ENCODE results near the gene CTDSPL. TPM values are rescaled to one million over a fixed set of nuclear protein-coding genes. Genes with fewer than 3 reads are reported as not detected.
A peak's percentile ranks its signal among the peaks of the same experiment; 100 is the strongest.

The CTDSPL gene
- total and polyA plus RNA-seq, 2 of the 13 experiments (the other 11 are each of a cell fraction or from before 2014, with no cell fraction given): 26.1 to 142 TPM

DNA sequence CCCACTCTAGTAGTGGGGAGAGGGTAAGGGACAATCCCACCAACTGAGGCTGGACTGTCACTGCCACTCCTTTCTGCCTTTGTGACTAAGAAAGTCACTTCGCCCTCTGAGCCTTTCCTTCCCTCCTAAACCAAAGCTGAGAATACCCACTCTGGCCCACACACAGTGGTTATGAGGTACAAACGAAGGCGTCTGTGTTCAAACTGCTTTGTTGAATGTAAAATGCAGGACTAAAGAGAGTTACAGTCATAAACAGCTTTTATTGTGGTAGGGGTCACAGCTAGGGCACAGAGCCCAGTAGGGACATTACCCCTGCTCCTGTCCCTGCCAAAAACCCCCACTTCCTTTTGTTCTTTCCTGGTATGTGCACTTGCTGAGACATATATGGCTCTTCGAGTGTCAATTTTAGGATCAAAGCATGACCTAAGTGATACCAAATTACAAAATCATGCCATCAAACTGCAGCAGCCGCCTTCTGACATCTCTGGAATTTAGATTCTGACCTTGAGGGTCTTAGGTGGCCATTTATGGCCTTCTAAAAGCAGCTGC lies 45.1 kb downstream of the CTDSPL start (continued):
- TF ChIP-seq, protein P1, sequence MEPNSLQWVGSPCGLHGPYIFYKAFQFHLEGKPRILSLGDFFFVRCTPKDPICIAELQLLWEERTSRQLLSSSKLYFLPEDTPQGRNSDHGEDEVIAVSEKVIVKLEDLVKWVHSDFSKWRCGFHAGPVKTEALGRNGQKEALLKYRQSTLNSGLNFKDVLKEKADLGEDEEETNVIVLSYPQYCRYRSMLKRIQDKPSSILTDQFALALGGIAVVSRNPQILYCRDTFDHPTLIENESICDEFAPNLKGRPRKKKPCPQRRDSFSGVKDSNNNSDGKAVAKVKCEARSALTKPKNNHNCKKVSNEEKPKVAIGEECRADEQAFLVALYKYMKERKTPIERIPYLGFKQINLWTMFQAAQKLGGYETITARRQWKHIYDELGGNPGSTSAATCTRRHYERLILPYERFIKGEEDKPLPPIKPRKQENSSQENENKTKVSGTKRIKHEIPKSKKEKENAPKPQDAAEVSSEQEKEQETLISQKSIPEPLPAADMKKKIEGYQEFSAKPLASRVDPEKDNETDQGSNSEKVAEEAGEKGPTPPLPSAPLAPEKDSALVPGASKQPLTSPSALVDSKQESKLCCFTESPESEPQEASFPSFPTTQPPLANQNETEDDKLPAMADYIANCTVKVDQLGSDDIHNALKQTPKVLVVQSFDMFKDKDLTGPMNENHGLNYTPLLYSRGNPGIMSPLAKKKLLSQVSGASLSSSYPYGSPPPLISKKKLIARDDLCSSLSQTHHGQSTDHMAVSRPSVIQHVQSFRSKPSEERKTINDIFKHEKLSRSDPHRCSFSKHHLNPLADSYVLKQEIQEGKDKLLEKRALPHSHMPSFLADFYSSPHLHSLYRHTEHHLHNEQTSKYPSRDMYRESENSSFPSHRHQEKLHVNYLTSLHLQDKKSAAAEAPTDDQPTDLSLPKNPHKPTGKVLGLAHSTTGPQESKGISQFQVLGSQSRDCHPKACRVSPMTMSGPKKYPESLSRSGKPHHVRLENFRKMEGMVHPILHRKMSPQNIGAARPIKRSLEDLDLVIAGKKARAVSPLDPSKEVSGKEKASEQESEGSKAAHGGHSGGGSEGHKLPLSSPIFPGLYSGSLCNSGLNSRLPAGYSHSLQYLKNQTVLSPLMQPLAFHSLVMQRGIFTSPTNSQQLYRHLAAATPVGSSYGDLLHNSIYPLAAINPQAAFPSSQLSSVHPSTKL (CRISPR knock-in tag; IDR thresholded peaks at IDR 0.05): no peak
- no peak for TF ChIP-seq SOX13 (IDR thresholded peaks at IDR 0.05)
- peak in 1 of 2 experiments; percentile 68; a peak in 2 of 4 replicates for TF ChIP-seq SOX13 (CRISPR knock-in tag; conservative IDR thresholded peaks at IDR 0.05 in 1 of 2, IDR thresholded peaks at IDR 0.05 in 1 of 2)
- 0 out of 2 replicates have a peak, but pooled peaks have one; percentile 35 for TF ChIP-seq ISL2 (CRISPR knock-in tag; IDR thresholded peaks at IDR 0.05)
- TF ChIP-seq RELA (CRISPR knock-in tag; IDR thresholded peaks at IDR 0.05): no peak
- peak; percentile 65; the same call in 1 of the 2 replicates for TF ChIP-seq SOX5 (CRISPR knock-in tag; IDR thresholded peaks at IDR 0.05; ENCODE audit: borderline replicate concordance)
- TF ChIP-seq ZNF24 (IDR thresholded peaks at IDR 0.05): no peak
- TF ChIP-seq TCF7 (IDR thresholded peaks at IDR 0.05; ENCODE audit: low read depth): peak; percentile 80
- TF ChIP-seq, protein P2, sequence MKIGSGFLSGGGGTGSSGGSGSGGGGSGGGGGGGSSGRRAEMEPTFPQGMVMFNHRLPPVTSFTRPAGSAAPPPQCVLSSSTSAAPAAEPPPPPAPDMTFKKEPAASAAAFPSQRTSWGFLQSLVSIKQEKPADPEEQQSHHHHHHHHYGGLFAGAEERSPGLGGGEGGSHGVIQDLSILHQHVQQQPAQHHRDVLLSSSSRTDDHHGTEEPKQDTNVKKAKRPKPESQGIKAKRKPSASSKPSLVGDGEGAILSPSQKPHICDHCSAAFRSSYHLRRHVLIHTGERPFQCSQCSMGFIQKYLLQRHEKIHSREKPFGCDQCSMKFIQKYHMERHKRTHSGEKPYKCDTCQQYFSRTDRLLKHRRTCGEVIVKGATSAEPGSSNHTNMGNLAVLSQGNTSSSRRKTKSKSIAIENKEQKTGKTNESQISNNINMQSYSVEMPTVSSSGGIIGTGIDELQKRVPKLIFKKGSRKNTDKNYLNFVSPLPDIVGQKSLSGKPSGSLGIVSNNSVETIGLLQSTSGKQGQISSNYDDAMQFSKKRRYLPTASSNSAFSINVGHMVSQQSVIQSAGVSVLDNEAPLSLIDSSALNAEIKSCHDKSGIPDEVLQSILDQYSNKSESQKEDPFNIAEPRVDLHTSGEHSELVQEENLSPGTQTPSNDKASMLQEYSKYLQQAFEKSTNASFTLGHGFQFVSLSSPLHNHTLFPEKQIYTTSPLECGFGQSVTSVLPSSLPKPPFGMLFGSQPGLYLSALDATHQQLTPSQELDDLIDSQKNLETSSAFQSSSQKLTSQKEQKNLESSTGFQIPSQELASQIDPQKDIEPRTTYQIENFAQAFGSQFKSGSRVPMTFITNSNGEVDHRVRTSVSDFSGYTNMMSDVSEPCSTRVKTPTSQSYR (CRISPR knock-in tag; IDR thresholded peaks at IDR 0.05; ENCODE audit: borderline replicate concordance): 0 out of 2 replicates have a peak, but pooled peaks have one; percentile 11
- TF ChIP-seq NR2F6 (IDR thresholded peaks at IDR 0.05): no peak
- TF ChIP-seq NR2F6 (CRISPR knock-in tag; IDR thresholded peaks at IDR 0.05): 0 out of 2 replicates have a peak, but pooled peaks have one; percentile 18
- TF ChIP-seq TEAD3 (CRISPR knock-in tag; optimal IDR thresholded peaks at IDR 0.05; ENCODE audit: borderline replicate concordance): peak; percentile 63
- TF ChIP-seq NCOA2 (CRISPR knock-in tag; IDR thresholded peaks at IDR 0.05): peak; percentile 72
- TF ChIP-seq RARA (CRISPR knock-in tag; IDR thresholded peaks at IDR 0.05): peak; percentile 75
- TF ChIP-seq, protein P3, sequence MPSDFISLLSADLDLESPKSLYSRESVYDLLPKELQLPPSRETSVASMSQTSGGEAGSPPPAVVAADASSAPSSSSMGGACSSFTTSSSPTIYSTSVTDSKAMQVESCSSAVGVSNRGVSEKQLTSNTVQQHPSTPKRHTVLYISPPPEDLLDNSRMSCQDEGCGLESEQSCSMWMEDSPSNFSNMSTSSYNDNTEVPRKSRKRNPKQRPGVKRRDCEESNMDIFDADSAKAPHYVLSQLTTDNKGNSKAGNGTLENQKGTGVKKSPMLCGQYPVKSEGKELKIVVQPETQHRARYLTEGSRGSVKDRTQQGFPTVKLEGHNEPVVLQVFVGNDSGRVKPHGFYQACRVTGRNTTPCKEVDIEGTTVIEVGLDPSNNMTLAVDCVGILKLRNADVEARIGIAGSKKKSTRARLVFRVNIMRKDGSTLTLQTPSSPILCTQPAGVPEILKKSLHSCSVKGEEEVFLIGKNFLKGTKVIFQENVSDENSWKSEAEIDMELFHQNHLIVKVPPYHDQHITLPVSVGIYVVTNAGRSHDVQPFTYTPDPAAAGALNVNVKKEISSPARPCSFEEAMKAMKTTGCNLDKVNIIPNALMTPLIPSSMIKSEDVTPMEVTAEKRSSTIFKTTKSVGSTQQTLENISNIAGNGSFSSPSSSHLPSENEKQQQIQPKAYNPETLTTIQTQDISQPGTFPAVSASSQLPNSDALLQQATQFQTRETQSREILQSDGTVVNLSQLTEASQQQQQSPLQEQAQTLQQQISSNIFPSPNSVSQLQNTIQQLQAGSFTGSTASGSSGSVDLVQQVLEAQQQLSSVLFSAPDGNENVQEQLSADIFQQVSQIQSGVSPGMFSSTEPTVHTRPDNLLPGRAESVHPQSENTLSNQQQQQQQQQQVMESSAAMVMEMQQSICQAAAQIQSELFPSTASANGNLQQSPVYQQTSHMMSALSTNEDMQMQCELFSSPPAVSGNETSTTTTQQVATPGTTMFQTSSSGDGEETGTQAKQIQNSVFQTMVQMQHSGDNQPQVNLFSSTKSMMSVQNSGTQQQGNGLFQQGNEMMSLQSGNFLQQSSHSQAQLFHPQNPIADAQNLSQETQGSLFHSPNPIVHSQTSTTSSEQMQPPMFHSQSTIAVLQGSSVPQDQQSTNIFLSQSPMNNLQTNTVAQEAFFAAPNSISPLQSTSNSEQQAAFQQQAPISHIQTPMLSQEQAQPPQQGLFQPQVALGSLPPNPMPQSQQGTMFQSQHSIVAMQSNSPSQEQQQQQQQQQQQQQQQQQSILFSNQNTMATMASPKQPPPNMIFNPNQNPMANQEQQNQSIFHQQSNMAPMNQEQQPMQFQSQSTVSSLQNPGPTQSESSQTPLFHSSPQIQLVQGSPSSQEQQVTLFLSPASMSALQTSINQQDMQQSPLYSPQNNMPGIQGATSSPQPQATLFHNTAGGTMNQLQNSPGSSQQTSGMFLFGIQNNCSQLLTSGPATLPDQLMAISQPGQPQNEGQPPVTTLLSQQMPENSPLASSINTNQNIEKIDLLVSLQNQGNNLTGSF (CRISPR knock-in tag; IDR thresholded peaks at IDR 0.05): no peak
- TF ChIP-seq SRF (IDR thresholded peaks at IDR 0.05; ENCODE audit: low read depth, low read length): peak; percentile 54; the same call in 1 of the 2 replicates
- TF ChIP-seq NR2F2 (IDR thresholded peaks at IDR 0.05; ENCODE audit: borderline replicate concordance, low read depth): peak; percentile 41; the same call in 1 of the 2 replicates

All from HepG2 (cell line).